HepG2 (cell line): ENCODE measurements around the gene SLCO4A1. TPM values are rescaled to one million over a fixed set of nuclear protein-coding genes. Genes with fewer than 3 reads are reported as not detected.

ENCODE experiments used
- ATAC-seq: fragments of 200-7000 bp; cut with Tn5 transposase; 3 replicates; pipeline ENCODE4 v1.9.1; 2020; ENCODE audit warnings: mild to moderate bottlenecking, moderate library complexity
- BruUV-seq: library from RNA; stranded (reverse); fragments of 400-500 nt; replicated peaks from 2 replicates; lab custom pipeline; 2021; lab: Mats Ljungman, UMichigan
- CTCF ChIA-PET: fragments of 300-600 bp; formaldehyde crosslinking; extraction: SDS; loops from one replicate; lab custom pipeline; 2021; ENCODE audit warnings: low total read pairs, inconsistent platforms, low intra/inter-chr PET ratio; lab: Yijun Ruan, JAX
- POLR2A ChIA-PET: fragments of 350-600 bp; sonication (Branson Sonifier 250); formaldehyde crosslinking; loops from one replicate; lab custom pipeline; 2020; ENCODE audit warnings: antibody characterized with exemption, inconsistent platforms; lab: Yijun Ruan, JAX
- DNase-seq: peaks from one replicate; pipeline ENCODE4 v3.0.0-alpha.2; 2015; ENCODE audit warnings: low spot score
- FAIRE-seq: peaks from 3 replicates; lab custom pipeline; 2011; peaks lifted over from hg19 to GRCh38; lab: Jason Lieb, UNC
- H2AFZ ChIP-seq: one replicate; pipeline ENCODE4 v1.6.1; 2011; ENCODE audit warnings: low read length, inconsistent platforms
- H3K27ac ChIP-seq: fragments of 300-600 bp; 3 replicates; pipeline ENCODE4 v1.8.0; 2011; ENCODE audit warnings: mixed run types, mild to moderate bottlenecking, mixed read lengths, low read length, inconsistent platforms; ENCODE audit not compliant: insufficient read depth; ENCODE audit errors: extremely low read length
- H3K27me3 ChIP-seq, 2 experiments: fragments of 200-600 bp in 1 of 2; 2 replicates in 1 of 2; 3 replicates in 1 of 2; pipeline versions ENCODE4 v1.6.0 to v1.8.0; 2011; ENCODE audit warnings: low read length in 2 of 2, mild to moderate bottlenecking in 2 of 2, moderate library complexity in 2 of 2, inconsistent platforms in 1 of 2; ENCODE audit not compliant: insufficient read depth in 2 of 2, control insufficient read depth in 1 of 2
- H3K36me3 ChIP-seq, 2 experiments: fragments of 200-600 bp in 1 of 2; replicated peaks in 1 of 2; 2 replicates in 1 of 2; 3 replicates in 1 of 2; pipeline versions ENCODE4 v1.5.1 to v1.8.0; 2011; ENCODE audit warnings: low read length in 2 of 2, inconsistent platforms in 1 of 2; ENCODE audit not compliant: insufficient read depth in 2 of 2, control insufficient read depth in 1 of 2
- H3K4me1 ChIP-seq: 2 replicates; pipeline ENCODE4 v1.5.1; 2012; ENCODE audit warnings: low read length, inconsistent platforms; ENCODE audit not compliant: insufficient read depth
- H3K4me2 ChIP-seq: 2 replicates; pipeline ENCODE4 v1.6.0; 2011; ENCODE audit warnings: low read depth, low read length, inconsistent platforms
- H3K4me3 ChIP-seq, 3 experiments: fragments of 200-600 bp in 1 of 3; sonication (generic), shearing (Covaris generic) in 1 of 3; replicated peaks in 1 of 3; 2 replicates each; pipeline ENCODE4 v1.5.1; 2011 to 2016; ENCODE audit warnings: low read length in 3 of 3, inconsistent platforms in 2 of 3, low read depth in 2 of 3, mild to moderate bottlenecking in 2 of 3, control low read depth in 1 of 3, mixed read lengths in 1 of 3; ENCODE audit not compliant: insufficient read depth in 1 of 3
- H3K79me2 ChIP-seq: one replicate; pipeline ENCODE4 v1.6.1; 2011; ENCODE audit warnings: low read length, inconsistent platforms; ENCODE audit not compliant: insufficient read depth
- H3K9ac ChIP-seq: 2 replicates; pipeline ENCODE4 v1.6.0; 2011; ENCODE audit warnings: mild to moderate bottlenecking, low read depth, low read length, inconsistent platforms; ENCODE audit not compliant: insufficient read depth
- H3K9me3 ChIP-seq: 2 replicates; pipeline ENCODE4 v1.5.1; 2012; ENCODE audit warnings: mild to moderate bottlenecking, low read length
- H4K20me1 ChIP-seq: 2 replicates; pipeline ENCODE4 v1.6.0; 2011; ENCODE audit warnings: inconsistent platforms, mild to moderate bottlenecking, low read length, moderate library complexity; ENCODE audit not compliant: insufficient read depth
- FOXK2 ChIP-seq: fragments of 450-650 bp; IDR thresholded peaks from 2 replicates; pipeline ENCODE4 v1.6.1; 2016
- FOXP1 ChIP-seq, 2 experiments: fragments of 450-650 bp in 1 of 2; IDR thresholded peaks; 2 replicates each; pipeline ENCODE4 v1.6.1; 2017 to 2018; ENCODE audit warnings: antibody characterized with exemption in 1 of 2
- RXRA ChIP-seq: sonication (generic); formaldehyde crosslinking; IDR thresholded peaks from 2 replicates; pipeline ENCODE4 v1.5.1; 2020; ENCODE audit warnings: missing genetic modification reagents
- SAP130 ChIP-seq: IDR thresholded peaks from 2 replicates; pipeline ENCODE4 v1.6.1; 2016; ENCODE audit warnings: low read depth
- SP1 ChIP-seq, 2 experiments: fragments of 450-650 bp in 1 of 2; sonication (generic) in 1 of 2; formaldehyde crosslinking in 1 of 2; IDR thresholded peaks; 2 replicates each; pipeline versions ENCODE4 v1.4.0 to v1.6.1; 2016 to 2020; ENCODE audit warnings: missing genetic modification reagents in 1 of 2
- SRSF1 ChIP-seq: fragments of 200-400 bp; formaldehyde crosslinking; optimal IDR thresholded peaks from 2 replicates; pipeline ENCODE3; 2017; ENCODE audit warnings: mild to moderate bottlenecking, low read depth, low read length, moderate library complexity
- ZNF232 ChIP-seq: sonication (generic); formaldehyde crosslinking; IDR thresholded peaks from 2 replicates; pipeline ENCODE4 v1.4.0; 2020; ENCODE audit warnings: missing genetic modification reagents, borderline replicate concordance
- ZNF253 ChIP-seq: sonication (generic); formaldehyde crosslinking; IDR thresholded peaks from 2 replicates; pipeline ENCODE4 v1.8.0; 2022; ENCODE audit warnings: mild to moderate bottlenecking, missing genetic modification reagents, borderline replicate concordance
- ZNF275 ChIP-seq: sonication (generic); formaldehyde crosslinking; IDR thresholded peaks from 2 replicates; pipeline ENCODE4 v1.8.0; 2022; ENCODE audit warnings: missing genetic modification reagents, mild to moderate bottlenecking, inconsistent platforms, borderline replicate concordance
- ZNF446 ChIP-seq: sonication (generic); formaldehyde crosslinking; IDR thresholded peaks from 2 replicates; pipeline ENCODE4 v1.5.0; 2020; ENCODE audit warnings: mild to moderate bottlenecking, missing genetic modification reagents
- ZNF704 ChIP-seq: sonication (generic); formaldehyde crosslinking; IDR thresholded peaks from 2 replicates; pipeline ENCODE4 v1.8.1; 2023; ENCODE audit warnings: mild to moderate bottlenecking, inconsistent platforms, moderate library complexity, missing genetic modification reagents, borderline replicate concordance
- ZSCAN5A ChIP-seq: sonication (generic); formaldehyde crosslinking; IDR thresholded peaks from 2 replicates; pipeline ENCODE4 v1.8.0; 2022; ENCODE audit warnings: mild to moderate bottlenecking, missing genetic modification reagents, borderline replicate concordance
- WGBS: methylation state at CpG from one replicate; pipeline ENCODE4 v1.1.6; 2017; ENCODE audit warnings: low lambda C conversion rate; 5-methylcytosine and 5-hydroxymethylcytosine counted together
- in situ Hi-C: cut with HindIII; loops from 2 replicates; pipeline ENCODE4 v1.10.0; 2017; ENCODE audit warnings: low pct_unique_long_range_greater_than_20kb; ENCODE audit not compliant: extremely low pct_ligation_motif_present
- intact Hi-C: fragments of 100-400 bp; cut with micrococcal nuclease; formaldehyde crosslinking; loops from one replicate; pipeline ENCODE4 v1.10.0; 2022; ENCODE audit not compliant: unreplicated experiment
- polyA plus RNA-seq, 8 experiments: library from polyadenylated mRNA; depleted of rRNA in 3 of 8; stranded (reverse) in 7 of 8; unstranded in 1 of 8; fragments of >200 nt; fragmentation: Illumina TruSeq in 4 of 8; extraction: Trizol in 4 of 8; gene quantifications; 2 replicates each; pipeline versions ENCODE4 v1.2.1 to v1.2.3, GENCODE V29; 2011 to 2016; ENCODE audit warnings: low read depth in 4 of 8, missing spikeins in 1 of 8, mixed read lengths in 1 of 8; ENCODE audit not compliant: insufficient read depth in 1 of 8
- total RNA-seq, 5 experiments: library from RNA; depleted of rRNA; stranded (reverse); fragments of >200 nt; fragmentation: Illumina TruSeq; extraction: Trizol; gene quantifications; 2 replicates each; pipeline ENCODE4 v1.2.3, GENCODE V29; 2016; ENCODE audit warnings: low read depth in 1 of 5
- TF ChIP-seq, protein P1 (sequence below): sonication (generic); formaldehyde crosslinking; IDR thresholded peaks from 2 replicates; pipeline ENCODE4 v1.5.1; 2020; ENCODE audit warnings: mild to moderate bottlenecking, missing genetic modification reagents

The SLCO4A1 gene
- total and polyA plus RNA-seq, 2 of the 13 experiments (the other 11 are each of a cell fraction or from before 2014, with no cell fraction given), result 55.5 to 112 TPM

- no peak for ATAC-seq
- Histone ChIP-seq H4K20me1 (no peaks in the 10 kb centered on the region), H3K27me3 (peaks cover 2 to 17% of the 10 kb centered on the region in 2 experiments; a peak in 3 of 5 replicates), H3K9ac (peak overlapping the region; percentile 78), H2AFZ (no peak overlapping the region), H3K79me2 (no peaks in the 10 kb centered on the region), H3K9me3 (no peaks in the 10 kb centered on the region), H3K4me1 (peaks cover 73% of the 10 kb centered on the region), H3K27ac (peak overlapping the region; percentile 95), H3K4me3 (no peak overlapping the region), H3K4me2 (no peak overlapping the region), H3K36me3 (no peaks in the 10 kb centered on the region)
- in situ Hi-C loops, result loop anchor here (5.0 kb wide), 1 partner anchor 170 kb away; no protein-coding TSS in a partner anchor
- CTCF ChIA-PET, result no interaction called here
- intact Hi-C loops, result loop anchor here (5.0 kb wide), 1 partner anchor 185 kb away; no protein-coding TSS in a partner anchor
- DNase-seq, result no peak
- WGBS, result 93% methylated on average over 23 of the region's 25 CpGs
- no TSS peak for BruUV-seq
- POLR2A ChIA-PET, result interaction anchor here (1.4 to 3.0 kb wide), 3 partner anchors 20 to 172 kb away, joined by 3 to 34 read pairs (median 26); partner anchors contain the start of gene SLCO4A1
- FAIRE-seq, result no peak
- TF ChIP-seq SAP130 (CRISPR knock-in tag) (no peak), FOXP1 (IDR thresholded peaks at IDR 0.05) (no peak), FOXP1 (CRISPR knock-in tag; IDR thresholded peaks at IDR 0.05) (no peak), ZNF704 (CRISPR knock-in tag) (0 out of 2 replicates have a peak, but pooled peaks have one; percentile 26), SP1 (IDR thresholded peaks at IDR 0.05) (no peak), SP1 (CRISPR knock-in tag; IDR thresholded peaks at IDR 0.05) (no peak), ZNF275 (CRISPR knock-in tag) (0 out of 2 replicates have a peak, but pooled peaks have one; percentile 55), ZSCAN5A (CRISPR knock-in tag) (no peak), ZNF253 (CRISPR knock-in tag) (0 out of 2 replicates have a peak, but pooled peaks have one; percentile 64), ZNF232 (CRISPR knock-in tag) (peak; percentile 48; the same call in 1 of the 2 replicates), ZNF446 (CRISPR knock-in tag) (no peak), SRSF1 (peak; percentile 24), FOXK2 (no peak), RXRA (CRISPR knock-in tag) (no peak)
- TF ChIP-seq, protein P1, sequence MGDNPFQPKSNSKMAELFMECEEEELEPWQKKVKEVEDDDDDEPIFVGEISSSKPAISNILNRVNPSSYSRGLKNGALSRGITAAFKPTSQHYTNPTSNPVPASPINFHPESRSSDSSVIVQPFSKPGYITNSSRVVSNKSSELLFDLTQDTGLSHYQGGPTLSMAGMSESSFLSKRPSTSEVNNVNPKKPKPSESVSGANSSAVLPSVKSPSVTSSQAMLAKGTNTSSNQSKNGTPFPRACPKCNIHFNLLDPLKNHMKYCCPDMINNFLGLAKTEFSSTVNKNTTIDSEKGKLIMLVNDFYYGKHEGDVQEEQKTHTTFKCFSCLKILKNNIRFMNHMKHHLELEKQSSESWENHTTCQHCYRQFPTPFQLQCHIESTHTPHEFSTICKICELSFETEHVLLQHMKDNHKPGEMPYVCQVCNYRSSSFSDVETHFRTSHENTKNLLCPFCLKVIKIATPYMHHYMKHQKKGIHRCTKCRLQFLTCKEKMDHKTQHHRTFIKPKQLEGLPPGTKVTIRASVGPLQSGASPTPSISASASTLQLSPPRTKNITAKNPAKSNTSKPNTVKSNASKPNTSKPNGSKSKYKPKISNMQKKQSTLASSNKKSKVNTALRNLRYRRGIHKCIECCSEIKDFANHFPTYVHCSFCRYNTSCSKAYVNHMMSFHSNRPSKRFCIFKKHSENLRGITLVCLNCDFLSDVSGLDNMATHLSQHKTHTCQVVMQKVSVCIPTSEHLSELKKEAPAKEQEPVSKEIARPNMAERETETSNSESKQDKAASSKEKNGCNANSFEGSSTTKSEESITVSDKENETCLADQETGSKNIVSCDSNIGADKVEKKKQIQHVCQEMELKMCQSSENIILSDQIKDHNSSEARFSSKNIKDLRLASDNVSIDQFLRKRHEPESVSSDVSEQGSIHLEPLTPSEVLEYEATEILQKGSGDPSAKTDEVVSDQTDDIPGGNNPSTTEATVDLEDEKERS (CRISPR knock-in tag), result no peak
Observed at GRCh38 chr20:62622178-62622876, 20.0 kb upstream of the SLCO4A1 start.
